IPS-18a (cell line): Measurements from ENCODE around the gene REXO2.

ENCODE experiments used
- H3K27ac ChIP-seq: one replicate; pipeline ENCODE4 v1.5.1; 2013; ENCODE audit warnings: low read length
- H3K27me3 ChIP-seq: one replicate; pipeline ENCODE4 v1.6.1; 2013; ENCODE audit warnings: mild to moderate bottlenecking, low read length; ENCODE audit not compliant: control insufficient read depth, insufficient read depth
- H3K36me3 ChIP-seq: one replicate; pipeline ENCODE4 v1.6.1; 2013; ENCODE audit warnings: low read depth, low read length; ENCODE audit not compliant: control insufficient read depth
- H3K4me1 ChIP-seq: one replicate; pipeline ENCODE4 v1.6.1; 2013; ENCODE audit warnings: low read depth, low read length; ENCODE audit not compliant: control insufficient read depth
- H3K4me3 ChIP-seq: one replicate; pipeline ENCODE4 v1.5.1; 2013; ENCODE audit warnings: low read length
- H3K9ac ChIP-seq: one replicate; pipeline ENCODE4 v1.6.1; 2013; ENCODE audit warnings: mild to moderate bottlenecking, low read length, moderate library complexity
- H3K9me3 ChIP-seq: one replicate; pipeline ENCODE4 v1.6.1; 2013; ENCODE audit warnings: low read depth, low read length; ENCODE audit not compliant: control insufficient read depth

Gene REXO2

DNA sequence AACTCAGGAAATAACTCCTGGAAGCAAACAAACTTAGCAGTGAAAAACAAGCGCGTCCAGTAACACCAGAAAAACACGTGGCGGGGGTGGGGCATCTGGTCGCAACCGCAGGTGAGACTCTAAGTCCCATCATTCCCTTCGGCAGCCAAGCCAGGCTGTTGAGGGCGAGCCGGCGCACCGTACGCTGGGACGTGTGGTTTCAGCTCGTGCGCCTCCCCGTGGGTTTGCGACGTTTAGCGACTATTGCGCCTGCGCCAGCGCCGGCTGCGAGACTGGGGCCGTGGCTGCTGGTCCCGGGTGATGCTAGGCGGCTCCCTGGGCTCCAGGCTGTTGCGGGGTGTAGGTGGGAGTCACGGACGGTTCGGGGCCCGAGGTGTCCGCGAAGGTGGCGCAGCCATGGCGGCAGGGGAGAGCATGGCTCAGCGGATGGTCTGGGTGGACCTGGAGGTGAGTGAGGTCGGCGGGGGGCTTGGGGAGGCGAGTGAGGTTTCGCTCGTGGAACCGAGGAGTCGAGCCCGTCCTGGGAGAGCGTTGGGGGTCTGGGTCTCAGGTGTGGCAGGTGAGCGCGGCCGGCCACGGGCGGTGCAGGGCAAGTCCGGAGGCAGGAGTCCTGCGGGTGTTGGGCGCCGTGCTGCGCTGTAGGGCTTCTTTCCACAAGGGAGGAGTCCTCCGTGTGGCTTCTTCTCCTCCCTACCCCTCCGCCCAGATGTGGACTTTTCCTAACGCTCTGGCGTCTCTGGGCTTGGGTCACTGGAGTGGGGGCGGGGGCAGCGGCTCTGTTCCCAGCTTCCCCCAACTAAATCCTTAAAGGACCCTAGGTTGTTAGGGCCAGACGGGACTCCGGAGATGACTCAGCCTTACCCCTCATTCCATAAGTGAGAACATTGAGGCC lies at the start of gene REXO2:
Gene REXO2, plus strand, starts transcription at position 239 of the 892 bp plus-strand sequence. Its CDS starts 62 bp downstream, at position 301.
- Histone ChIP-seq H3K36me3 (peaks cover 12% of the 10 kb centered on the region), H3K4me3 (peak within 1 kb of the TSS; percentile 92), H3K27ac (peak within 1 kb of the TSS; percentile 71)

GRCh38 chr11:114392735-114393667 lies 46.3 kb upstream of the REXO2 start:
- Histone ChIP-seq H3K9me3 (no peaks in the 10 kb centered on the region), H3K27me3 (no peaks in the 10 kb centered on the region), H3K27ac (no peak overlapping the region), H3K4me3 (no peak overlapping the region), H3K36me3 (no peaks in the 10 kb centered on the region), H3K9ac (no peak overlapping the region), H3K4me1 (peaks cover 4% of the 10 kb centered on the region)

More for the DNA sequence above, at the start of gene REXO2:
- Histone ChIP-seq H3K9me3 (no peaks in the 10 kb centered on the region), H3K9ac (peak within 1 kb of the TSS; percentile 89), H3K4me1 (peaks cover 34% of the 10 kb centered on the region), H3K27me3 (no peaks in the 10 kb centered on the region)

- H3K36me3 ChIP-seq, result no peaks in the 10 kb centered on the region
- no peak overlapping the region for H3K27ac ChIP-seq
- H3K9ac ChIP-seq, result no peak overlapping the region
- no peak overlapping the region for H3K4me3 ChIP-seq
- H3K9me3 ChIP-seq, result no peaks in the 10 kb centered on the region
- H3K4me1 ChIP-seq, result peaks cover 14% of the 10 kb centered on the region
- no peaks in the 10 kb centered on the region for H3K27me3 ChIP-seq
Measured at GRCh38 chr11:114395736-114396135, 43.5 kb upstream of the REXO2 start.

DNA sequence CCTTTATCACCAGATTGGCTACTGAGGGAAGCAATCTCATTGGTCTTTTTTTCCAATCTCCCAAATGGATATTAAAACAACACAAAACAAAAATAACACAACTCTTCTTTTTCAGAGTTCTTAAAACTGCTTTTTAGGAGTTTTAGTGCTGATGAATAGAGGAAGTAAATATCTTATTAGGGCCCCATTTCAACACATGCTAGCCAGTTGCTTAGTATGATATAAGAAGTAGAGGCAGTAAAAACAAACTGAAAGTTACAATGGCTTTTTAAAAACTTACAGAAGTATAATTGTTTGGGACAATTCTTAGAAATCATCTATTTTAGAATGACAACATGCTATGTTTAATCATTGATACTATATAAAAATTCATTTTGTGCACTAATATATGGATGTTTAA lies 42.4 kb upstream of the REXO2 start:
- Histone ChIP-seq H3K27ac (no peak overlapping the region), H3K4me1 (peaks cover 14% of the 10 kb centered on the region), H3K9me3 (no peaks in the 10 kb centered on the region), H3K27me3 (no peaks in the 10 kb centered on the region), H3K9ac (no peak overlapping the region), H3K36me3 (no peaks in the 10 kb centered on the region), H3K4me3 (no peak overlapping the region)

DNA sequence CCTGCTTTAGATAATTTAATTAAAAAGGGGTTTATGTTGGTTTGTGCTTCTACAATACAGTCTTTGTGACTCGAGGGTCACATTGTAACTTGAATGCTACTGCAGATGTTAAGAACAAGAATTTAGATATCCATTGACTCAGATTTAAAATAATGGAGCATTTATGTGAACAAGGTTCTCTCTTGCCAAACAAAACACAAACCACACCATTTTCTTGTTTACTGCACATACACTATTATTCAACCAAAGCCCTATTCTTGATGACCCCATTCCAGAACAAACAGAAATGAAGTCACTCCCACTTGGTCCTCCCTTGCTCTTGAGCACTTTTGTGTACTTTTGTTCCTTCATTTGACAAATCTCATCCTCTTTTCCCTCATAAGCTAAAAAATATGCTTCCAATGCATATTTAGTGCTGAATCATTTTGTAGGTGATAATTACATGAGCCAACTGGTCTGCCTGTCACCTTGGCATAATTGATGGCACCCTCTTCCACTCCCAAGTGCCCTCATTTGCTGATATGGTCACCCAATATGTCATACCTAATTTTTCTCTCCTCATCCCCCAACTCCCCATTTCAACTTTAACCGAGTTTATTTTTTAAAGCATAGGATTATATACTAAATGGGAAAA lies 41.8 kb upstream of the REXO2 start:
- no peak overlapping the region for H3K27ac ChIP-seq

DNA sequence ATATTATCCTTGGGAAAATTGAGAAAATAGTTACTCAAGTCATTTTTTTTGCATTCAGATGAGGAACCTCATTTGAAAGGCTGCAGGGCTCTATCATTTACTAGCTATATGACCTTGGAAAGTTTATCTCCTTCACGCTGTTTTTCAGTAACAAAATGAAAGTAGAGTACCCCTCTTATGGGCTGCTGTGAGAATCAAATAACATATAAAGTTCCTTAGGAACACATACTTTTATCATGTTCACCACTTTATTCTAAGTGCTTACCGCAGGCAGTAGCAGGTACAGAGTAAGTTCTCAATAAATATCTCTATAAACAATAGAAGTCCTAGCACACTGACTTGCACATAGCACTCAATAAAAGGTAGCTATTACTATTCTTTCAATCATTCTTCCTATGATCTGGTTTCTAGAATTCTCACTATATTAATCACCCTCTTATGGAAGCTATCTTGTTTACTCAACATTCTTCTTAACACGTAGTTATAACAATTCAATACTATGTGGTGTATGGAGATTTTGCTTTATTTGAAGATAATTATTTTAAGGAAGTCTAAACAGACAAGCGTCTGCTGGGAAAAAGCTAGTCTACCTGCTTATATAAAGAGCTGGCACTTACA lies 40.9 kb upstream of the REXO2 start:
- no peak overlapping the region for H3K9ac ChIP-seq
- no peak overlapping the region for H3K4me3 ChIP-seq
- no peaks in the 10 kb centered on the region for H3K9me3 ChIP-seq
- no peak overlapping the region for H3K27ac ChIP-seq
- H3K36me3 ChIP-seq, result peaks cover 3% of the 10 kb centered on the region
- no peaks in the 10 kb centered on the region for H3K27me3 ChIP-seq
- peaks cover 14% of the 10 kb centered on the region for H3K4me1 ChIP-seq

More for the DNA sequence above, 41.8 kb upstream of the REXO2 start:
- H3K9ac ChIP-seq, result no peak overlapping the region
- peaks cover 14% of the 10 kb centered on the region for H3K4me1 ChIP-seq
- H3K4me3 ChIP-seq, result no peak overlapping the region
- H3K27me3 ChIP-seq, result no peaks in the 10 kb centered on the region
- no peaks in the 10 kb centered on the region for H3K9me3 ChIP-seq
- no peaks in the 10 kb centered on the region for H3K36me3 ChIP-seq

GRCh38 chr11:114399490-114400215 lies 39.6 kb upstream of the REXO2 start:
- H3K27ac ChIP-seq, result peak overlapping the region; percentile 97
- peak overlapping the region; percentile 96 for H3K9ac ChIP-seq
- no peaks in the 10 kb centered on the region for H3K9me3 ChIP-seq
- peak overlapping the region; percentile 98 for H3K4me3 ChIP-seq
- no peaks in the 10 kb centered on the region for H3K27me3 ChIP-seq
- peaks cover 3% of the 10 kb centered on the region for H3K36me3 ChIP-seq
- peaks cover 14% of the 10 kb centered on the region for H3K4me1 ChIP-seq

- Histone ChIP-seq H3K4me1 (peaks cover 14% of the 10 kb centered on the region), H3K9me3 (no peaks in the 10 kb centered on the region), H3K4me3 (peak within 1 kb of the TSS; percentile 98)
Measured at GRCh38 chr11:114400216-114400914, 38.9 kb upstream of the REXO2 start, which contains the start of the genes C11orf71 and RBM7. Gene C11orf71 (minus strand): TSS chr11:114400511. CDS start chr11:114400331, 180 bp downstream. Gene RBM7 (plus strand): TSS chr11:114400666. CDS start chr11:114400672, 6 bp downstream.

DNA sequence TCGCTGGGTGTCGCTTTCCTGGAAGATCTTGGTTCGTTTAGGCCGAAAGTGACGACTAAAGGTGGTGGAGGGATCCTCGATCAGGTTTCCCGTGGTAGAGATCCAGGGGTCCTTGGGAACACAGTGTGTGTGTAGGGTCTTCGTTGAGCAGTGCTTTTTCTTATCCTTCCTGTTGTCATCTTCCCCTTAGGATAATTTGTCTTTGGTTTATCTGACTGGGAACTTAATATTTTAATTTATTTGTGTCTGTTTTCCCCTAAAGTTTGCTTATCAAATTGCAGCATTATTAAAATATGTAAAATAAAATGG lies 38.4 kb upstream of the REXO2 start:
- peaks cover 15% of the 10 kb centered on the region for H3K36me3 ChIP-seq
- peaks cover 13% of the 10 kb centered on the region for H3K4me1 ChIP-seq
- H3K4me3 ChIP-seq, result peak overlapping the region; percentile 98
- peak overlapping the region; percentile 96 for H3K9ac ChIP-seq
- no peaks in the 10 kb centered on the region for H3K9me3 ChIP-seq
- H3K27me3 ChIP-seq, result no peaks in the 10 kb centered on the region
- peak overlapping the region; percentile 97 for H3K27ac ChIP-seq

More at GRCh38 chr11:114400216-114400914, 38.9 kb upstream of the REXO2 start, which contains the start of the genes C11orf71 and RBM7:
- H3K27me3 ChIP-seq, result no peaks in the 10 kb centered on the region
- H3K36me3 ChIP-seq, result peaks cover 10% of the 10 kb centered on the region
- H3K9ac ChIP-seq, result peak within 1 kb of the TSS; percentile 96
- peak within 1 kb of the TSS; percentile 97 for H3K27ac ChIP-seq

- H3K27ac ChIP-seq, result peak overlapping the region; percentile 97
- peak overlapping the region; percentile 98 for H3K4me3 ChIP-seq
- H3K4me1 ChIP-seq, result peaks cover 10% of the 10 kb centered on the region
- H3K9me3 ChIP-seq, result no peaks in the 10 kb centered on the region
- no peaks in the 10 kb centered on the region for H3K27me3 ChIP-seq
- H3K9ac ChIP-seq, result peak overlapping the region; percentile 96
- peaks cover 19% of the 10 kb centered on the region for H3K36me3 ChIP-seq
Measured at GRCh38 chr11:114401311-114401710, 38.0 kb upstream of the REXO2 start.
